Thyroid gland (tissue), 4 donors: ENCODE results near the gene HNF1B. TPM values are rescaled to one million over a fixed set of nuclear protein-coding genes. Genes with fewer than 3 reads are reported as not detected.

Experiments
- DNase-seq, 2 donors: peaks; one replicate each; pipeline ENCODE4 v3.0.0-alpha.2; 2019
- H3K27ac ChIP-seq, 3 donors: fragments of 200-600 bp; sonication (generic); 1 replicate in 2 of 3; 2 replicates in 1 of 3; pipeline ENCODE4 v1.5.1; 2016 to 2019; ENCODE audit warnings: mild to moderate bottlenecking in 1 of 3, moderate library complexity in 1 of 3
- H3K27me3 ChIP-seq: fragments of 200-600 bp; sonication (generic); one replicate; pipeline ENCODE4 v1.5.1; 2019
- H3K36me3 ChIP-seq, 2 donors: fragments of 200-600 bp; sonication (generic); one replicate each; pipeline ENCODE4 v1.5.1; 2016 to 2019
- H3K4me1 ChIP-seq, 2 donors: fragments of 200-600 bp; sonication (generic); one replicate each; pipeline ENCODE4 v1.5.1; 2017 to 2019
- H3K4me3 ChIP-seq, 3 donors: fragments of 200-600 bp; sonication (generic); replicated peaks in 1 of 3; 1 replicate in 2 of 3; 2 replicates in 1 of 3; pipeline ENCODE4 v1.5.1; 2016; ENCODE audit warnings: mild to moderate bottlenecking in 1 of 3
- H3K9me3 ChIP-seq: fragments of 200-600 bp; sonication (generic); one replicate; pipeline ENCODE4 v1.5.1; 2017
- CTCF ChIP-seq, 6 experiments: fragments of 200-600 bp in 3 of 6; fragments of 450-650 bp in 3 of 6; sonication (generic) in 3 of 6; IDR thresholded peaks; one replicate each; pipeline ENCODE4 v1.5.1; 2016 to 2019; ENCODE audit warnings: antibody characterized with exemption in 6 of 6, mild to moderate bottlenecking in 2 of 6, inconsistent platforms in 1 of 6, moderate library complexity in 1 of 6
- POLR2A ChIP-seq, 2 donors: fragments of 450-650 bp; IDR thresholded peaks; one replicate each; pipeline ENCODE4 v1.6.1; 2017; ENCODE audit warnings: antibody characterized with exemption in 2 of 2, mild to moderate bottlenecking in 2 of 2, moderate library complexity in 1 of 2
- WGBS, 2 donors: methylation state at CpG; one replicate each; pipeline ENCODE4 v1.1.5; 2017; 5-methylcytosine and 5-hydroxymethylcytosine counted together
- intact Hi-C: fragments of 100-400 bp; cut with DNase I; formaldehyde crosslinking; loops from one replicate; pipeline ENCODE4 v1.15.1; 2023
- total RNA-seq, 4 donors: library from RNA; depleted of rRNA; stranded (reverse); fragments of >200 nt; gene quantifications; one replicate each; pipeline ENCODE4 v1.2.3, GENCODE V29; 2016

HNF1B gene
- total RNA-seq, 4 donors from 2014 or later: not detected

GRCh38 chr17:37768438-37768837, 23.6 kb upstream of the HNF1B start:
- Histone ChIP-seq H3K9me3 (no peaks in the 10 kb centered on the region), H3K27ac (no peak overlapping the region), H3K36me3 (no peaks in the 10 kb centered on the region), H3K4me1 (no peaks in the 10 kb centered on the region), H3K27me3 (no peaks in the 10 kb centered on the region), H3K4me3 (no peak overlapping the region)
- 91 to 92% methylated on average over 2 of the region's 2 CpGs for WGBS, 2 donors
- intact Hi-C loops: loop anchor here (5.0 kb wide), 1 partner anchor 116 kb away; no protein-coding TSS in a partner anchor
- no peak for DNase-seq
- no peak for TF ChIP-seq POLR2A (IDR thresholded peaks at IDR 0.05)
- TF ChIP-seq CTCF (IDR thresholded peaks at IDR 0.05): no peak

- H3K27me3 ChIP-seq: no peaks in the 10 kb centered on the region
- DNase-seq: no peak
- intact Hi-C loops: loop anchor here (5.0 kb wide), 1 partner anchor 115 kb away; no protein-coding TSS in a partner anchor
- no peak overlapping the region for H3K4me3 ChIP-seq
- TF ChIP-seq POLR2A (IDR thresholded peaks at IDR 0.05) (no peak), CTCF (IDR thresholded peaks at IDR 0.05) (no peak)
- H3K27ac ChIP-seq: no peak overlapping the region
- no peaks in the 10 kb centered on the region for H3K9me3 ChIP-seq
- H3K4me1 ChIP-seq: no peaks in the 10 kb centered on the region
- WGBS, 2 donors: 75 to 90% methylated on average over 6 of the region's 6 CpGs
- no peaks in the 10 kb centered on the region for H3K36me3 ChIP-seq
Observed at GRCh38 chr17:37766971-37767370, 22.1 kb upstream of the HNF1B start.

GRCh38 chr17:37764383-37764782, 19.5 kb upstream of the HNF1B start:
- no peaks in the 10 kb centered on the region for H3K9me3 ChIP-seq
- no peak overlapping the region for H3K4me3 ChIP-seq
- intact Hi-C loops: no loop called here
- TF ChIP-seq CTCF (IDR thresholded peaks at IDR 0.05) (no peak), POLR2A (IDR thresholded peaks at IDR 0.05) (no peak)
- H3K4me1 ChIP-seq: no peaks in the 10 kb centered on the region
- no peak for DNase-seq
- no peaks in the 10 kb centered on the region for H3K27me3 ChIP-seq
- 79 to 93% methylated on average over 3 of the region's 3 CpGs for WGBS, 2 donors
- no peak overlapping the region for H3K27ac ChIP-seq
- H3K36me3 ChIP-seq: no peaks in the 10 kb centered on the region

- WGBS, 2 donors: 72 to 74% methylated on average over 7 of the region's 7 CpGs
- H3K27ac ChIP-seq: no peak overlapping the region
- H3K9me3 ChIP-seq: no peaks in the 10 kb centered on the region
- intact Hi-C loops: no loop called here
- TF ChIP-seq CTCF (IDR thresholded peaks at IDR 0.05) (no peak), POLR2A (IDR thresholded peaks at IDR 0.05) (no peak)
- H3K4me1 ChIP-seq: no peaks in the 10 kb centered on the region
- no peaks in the 10 kb centered on the region for H3K27me3 ChIP-seq
- no peak for DNase-seq
- H3K36me3 ChIP-seq: no peaks in the 10 kb centered on the region
- no peak overlapping the region for H3K4me3 ChIP-seq
Observed at GRCh38 chr17:37762666-37763065, 17.8 kb upstream of the HNF1B start.

GRCh38 chr17:37761961-37762360, 17.1 kb upstream of the HNF1B start:
- Histone ChIP-seq H3K9me3 (no peaks in the 10 kb centered on the region), H3K36me3 (no peaks in the 10 kb centered on the region), H3K4me1 (no peaks in the 10 kb centered on the region), H3K27me3 (no peaks in the 10 kb centered on the region), H3K27ac (no peak overlapping the region), H3K4me3 (no peak overlapping the region)
- TF ChIP-seq POLR2A (IDR thresholded peaks at IDR 0.05): no peak
- no peak for TF ChIP-seq CTCF (IDR thresholded peaks at IDR 0.05)
- intact Hi-C loops: no loop called here
- 90 to 96% methylated on average over 4 of the region's 4 CpGs for WGBS, 2 donors
- DNase-seq: no peak
